AG09309 (cell line): ENCODE results near the gene MTUS2.

Experiments
- DNase-seq: peaks from one replicate; pipeline ENCODE4 v3.0.0-alpha.2; 2010; ENCODE audit warnings: low read depth
- H3K4me3 ChIP-seq: 2 replicates; pipeline ENCODE4 v1.5.1; 2011; ENCODE audit warnings: mild to moderate bottlenecking, low read depth, low read length, moderate library complexity; ENCODE audit not compliant: control insufficient read depth
- CTCF ChIP-seq: IDR thresholded peaks from 2 replicates; pipeline ENCODE4 v1.5.1; 2011; ENCODE audit warnings: mild to moderate bottlenecking, low read depth, low read length, inconsistent platforms; ENCODE audit not compliant: insufficient read depth, control insufficient read depth; ENCODE audit errors: missing control alignments

MTUS2 gene

DNA sequence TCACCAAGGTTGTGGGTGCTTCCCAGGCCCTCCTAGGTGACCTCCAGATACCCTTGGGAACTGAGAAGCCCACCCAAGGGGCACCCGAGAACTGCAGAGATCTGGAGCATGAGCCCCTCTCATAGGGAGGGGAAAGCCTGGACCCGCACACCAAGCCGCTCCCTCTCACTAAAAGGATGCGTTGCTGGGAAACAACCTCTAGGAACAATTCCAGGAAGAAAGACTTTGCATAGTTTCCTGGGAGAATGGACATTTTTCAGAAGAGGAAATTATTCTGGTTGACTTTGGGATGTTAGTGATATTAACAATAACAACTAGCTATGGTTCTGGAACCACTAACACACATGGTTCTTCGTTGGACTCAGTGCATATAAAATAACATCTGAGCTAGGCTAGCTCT, 710.8 kb downstream of the MTUS2 start:
- no peak for TF ChIP-seq CTCF
- no peak for DNase-seq
- no peak overlapping the region for H3K4me3 ChIP-seq

- no peak for TF ChIP-seq CTCF
Observed at GRCh38 chr13:29532116-29532515, 712.0 kb downstream of the MTUS2 start.

DNA sequence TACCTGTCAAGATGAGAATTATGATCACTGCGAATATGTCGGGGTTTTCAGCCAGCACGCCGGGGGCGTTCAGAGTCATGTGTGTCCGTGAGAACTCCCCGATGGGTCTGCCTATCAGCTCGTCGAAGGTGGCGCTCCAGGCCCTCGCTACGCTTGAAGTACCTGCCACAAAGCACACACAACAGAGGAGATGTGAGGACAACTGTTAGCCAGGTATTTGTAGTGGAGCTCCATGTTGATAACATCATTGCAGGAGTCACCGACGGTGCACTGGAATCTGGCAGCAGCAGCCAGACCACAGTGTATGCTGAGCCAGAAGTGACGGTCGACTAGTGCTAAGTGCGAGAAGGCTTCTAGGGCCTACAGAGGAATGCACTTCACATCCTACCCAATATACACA, 712.7 kb downstream of the MTUS2 start:
- no peak overlapping the region for H3K4me3 ChIP-seq
- no peak for DNase-seq
- TF ChIP-seq CTCF: no peak

More at GRCh38 chr13:29532116-29532515, 712.0 kb downstream of the MTUS2 start:
- DNase-seq: no peak
- H3K4me3 ChIP-seq: no peak overlapping the region

DNA sequence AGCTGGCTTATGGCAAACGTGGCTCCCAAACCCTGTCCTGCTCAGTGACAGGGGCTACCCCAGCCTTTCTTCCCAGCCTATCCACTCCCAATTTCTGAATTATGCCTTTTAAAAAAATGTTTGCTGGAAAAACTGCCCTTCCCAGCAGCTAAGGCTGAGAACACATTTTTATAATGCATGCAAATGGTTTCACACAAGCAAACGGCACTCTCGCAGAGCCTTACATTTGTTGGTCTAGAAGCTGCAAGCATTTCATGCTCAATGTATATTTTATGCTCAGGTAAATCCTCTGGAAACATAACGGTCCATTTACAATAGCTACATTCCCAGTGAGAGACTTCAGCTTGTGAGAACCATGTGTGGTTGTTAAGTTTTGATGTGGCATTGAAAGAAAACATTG, 713.9 kb downstream of the MTUS2 start:
- no peak overlapping the region for H3K4me3 ChIP-seq
- no peak for TF ChIP-seq CTCF
- DNase-seq: no peak

DNA sequence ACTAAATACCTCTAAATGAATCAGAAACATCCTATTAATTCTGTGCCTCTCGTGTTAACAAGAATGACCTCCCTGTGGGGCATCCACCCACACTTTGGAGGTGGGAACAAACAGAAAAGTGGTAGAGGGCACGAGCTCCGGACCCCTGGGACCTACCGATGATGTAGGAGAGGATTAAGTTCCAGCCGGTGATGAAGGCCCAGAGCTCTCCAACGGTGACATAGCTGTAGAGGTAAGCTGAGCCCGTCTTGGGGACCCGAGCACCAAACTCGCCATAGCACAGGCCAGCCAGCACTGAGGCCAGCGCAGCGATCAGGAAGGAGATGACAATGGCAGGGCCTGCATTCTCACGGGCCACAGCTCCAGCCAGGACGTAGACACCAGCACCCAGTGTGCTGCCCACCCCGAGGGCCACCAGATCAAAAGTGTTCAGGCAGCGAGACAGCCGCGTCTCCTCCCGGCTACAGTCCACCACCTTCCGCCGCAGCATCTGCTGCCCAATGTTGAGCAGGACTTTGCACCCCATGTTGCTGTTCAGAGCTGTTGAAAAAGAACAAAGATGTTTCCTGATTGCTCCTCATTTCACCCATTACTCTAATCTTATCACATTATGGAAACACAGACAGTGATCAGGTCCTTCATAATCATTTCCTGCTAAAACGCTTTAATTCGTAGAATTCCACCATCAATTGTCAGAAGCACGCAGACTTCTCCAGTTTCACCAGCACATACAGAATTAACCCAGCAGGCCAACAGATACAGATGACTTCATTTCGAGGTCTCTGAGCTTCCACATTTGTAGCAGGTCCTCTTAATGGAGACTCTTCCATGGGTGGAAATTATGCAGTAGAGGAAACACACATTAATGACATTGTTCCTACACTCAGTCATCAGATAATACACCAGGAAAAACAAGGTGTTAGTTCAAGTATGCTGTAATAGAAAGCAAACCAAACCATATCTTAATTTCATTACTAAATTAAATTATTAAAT, 715.8 kb downstream of the MTUS2 start:
- DNase-seq: no peak
- no peak for TF ChIP-seq CTCF

GRCh38 chr13:29536853-29537252, 716.7 kb downstream of the MTUS2 start:
- no peak for TF ChIP-seq CTCF
- no peak for DNase-seq
- H3K4me3 ChIP-seq: no peak overlapping the region

More for the DNA sequence above, 715.8 kb downstream of the MTUS2 start:
- H3K4me3 ChIP-seq: no peak overlapping the region
